ENCODE measurements around the gene SLC22A23. TPM values are rescaled to one million over a fixed set of nuclear protein-coding genes. Genes with fewer than 3 reads are reported as not detected.

Gene SLC22A23
- total RNA-seq, 1 donor from 2014 or later, result 0.95 TPM

DNA sequence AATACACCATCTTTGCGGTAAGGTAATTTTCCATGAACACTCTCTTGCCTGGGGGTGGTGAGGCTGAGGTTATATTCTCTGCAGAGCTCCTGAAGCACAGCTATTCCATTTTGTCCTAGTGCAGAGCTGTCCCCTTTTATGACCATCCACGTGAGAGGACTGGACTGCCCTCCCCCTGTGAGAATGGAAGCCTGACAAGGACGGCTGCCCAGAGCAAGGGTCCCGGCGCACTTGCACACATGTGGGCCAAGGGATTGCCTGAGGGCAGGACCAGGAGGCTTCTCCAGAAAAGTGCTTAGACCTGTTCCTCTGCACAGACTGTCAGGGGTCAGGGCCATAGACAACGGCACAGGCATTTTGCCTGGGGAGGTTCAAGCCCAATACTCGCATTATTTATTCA, 48.2 kb downstream of the SLC22A23 start:
- no peak for DNase-seq
- ChIA-PET POLR2A (no interaction called here), CTCF (no interaction called here)
- peaks cover 12% of the 10 kb centered on the region for H3K27me3 Mint-ChIP-seq
- H3K36me3 Mint-ChIP-seq (ENCODE audit: low read depth), result no peaks in the 10 kb centered on the region
- no peak overlapping the region for H3K27ac Mint-ChIP-seq
- H3K9me3 Mint-ChIP-seq, result peaks cover 4% of the 10 kb centered on the region
- intact Hi-C loops (cut with micrococcal nuclease), result no loop called here
- TF ChIP-seq, protein P1, sequence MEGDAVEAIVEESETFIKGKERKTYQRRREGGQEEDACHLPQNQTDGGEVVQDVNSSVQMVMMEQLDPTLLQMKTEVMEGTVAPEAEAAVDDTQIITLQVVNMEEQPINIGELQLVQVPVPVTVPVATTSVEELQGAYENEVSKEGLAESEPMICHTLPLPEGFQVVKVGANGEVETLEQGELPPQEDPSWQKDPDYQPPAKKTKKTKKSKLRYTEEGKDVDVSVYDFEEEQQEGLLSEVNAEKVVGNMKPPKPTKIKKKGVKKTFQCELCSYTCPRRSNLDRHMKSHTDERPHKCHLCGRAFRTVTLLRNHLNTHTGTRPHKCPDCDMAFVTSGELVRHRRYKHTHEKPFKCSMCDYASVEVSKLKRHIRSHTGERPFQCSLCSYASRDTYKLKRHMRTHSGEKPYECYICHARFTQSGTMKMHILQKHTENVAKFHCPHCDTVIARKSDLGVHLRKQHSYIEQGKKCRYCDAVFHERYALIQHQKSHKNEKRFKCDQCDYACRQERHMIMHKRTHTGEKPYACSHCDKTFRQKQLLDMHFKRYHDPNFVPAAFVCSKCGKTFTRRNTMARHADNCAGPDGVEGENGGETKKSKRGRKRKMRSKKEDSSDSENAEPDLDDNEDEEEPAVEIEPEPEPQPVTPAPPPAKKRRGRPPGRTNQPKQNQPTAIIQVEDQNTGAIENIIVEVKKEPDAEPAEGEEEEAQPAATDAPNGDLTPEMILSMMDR (IDR thresholded peaks at IDR 0.05), result no peak
- H3K4me3 Mint-ChIP-seq, result no peak overlapping the region
- ATAC-seq (ENCODE audit: low read depth), result no peak
- H3K4me1 Mint-ChIP-seq, result peaks cover 9% of the 10 kb centered on the region

GRCh38 chr6:3407840-3408239, 49.0 kb downstream of the SLC22A23 start:
- Mint-ChIP-seq H3K27ac (no peak overlapping the region), H3K36me3 (ENCODE audit: low read depth) (no peaks in the 10 kb centered on the region), H3K27me3 (peaks cover 15% of the 10 kb centered on the region), H3K4me1 (peaks cover 17% of the 10 kb centered on the region), H3K9me3 (peaks cover 4% of the 10 kb centered on the region), H3K4me3 (no peak overlapping the region)
- CTCF ChIA-PET, result no interaction called here
- TF ChIP-seq, protein P1 (IDR thresholded peaks at IDR 0.05), result no peak
- DNase-seq, result no peak
- intact Hi-C loops (cut with micrococcal nuclease), result no loop called here
- POLR2A ChIA-PET, result no interaction called here
- no peak for ATAC-seq (ENCODE audit: low read depth)

GRCh38 chr6:3406891-3407809, 49.7 kb downstream of the SLC22A23 start:
- POLR2A ChIA-PET, result no interaction called here
- CTCF ChIA-PET, result no interaction called here
- peaks cover 15% of the 10 kb centered on the region for H3K27me3 Mint-ChIP-seq
- H3K4me3 Mint-ChIP-seq, result no peak overlapping the region
- intact Hi-C loops (cut with micrococcal nuclease), result no loop called here
- no peaks in the 10 kb centered on the region for H3K36me3 Mint-ChIP-seq (ENCODE audit: low read depth)
- no peaks in the 10 kb centered on the region for H3K9me3 Mint-ChIP-seq
- ATAC-seq (ENCODE audit: low read depth) (no peak), DNase-seq (no peak)
- TF ChIP-seq, protein P1 (IDR thresholded peaks at IDR 0.05), result no peak
- H3K27ac Mint-ChIP-seq, result no peak overlapping the region
- peaks cover 17% of the 10 kb centered on the region for H3K4me1 Mint-ChIP-seq

DNA sequence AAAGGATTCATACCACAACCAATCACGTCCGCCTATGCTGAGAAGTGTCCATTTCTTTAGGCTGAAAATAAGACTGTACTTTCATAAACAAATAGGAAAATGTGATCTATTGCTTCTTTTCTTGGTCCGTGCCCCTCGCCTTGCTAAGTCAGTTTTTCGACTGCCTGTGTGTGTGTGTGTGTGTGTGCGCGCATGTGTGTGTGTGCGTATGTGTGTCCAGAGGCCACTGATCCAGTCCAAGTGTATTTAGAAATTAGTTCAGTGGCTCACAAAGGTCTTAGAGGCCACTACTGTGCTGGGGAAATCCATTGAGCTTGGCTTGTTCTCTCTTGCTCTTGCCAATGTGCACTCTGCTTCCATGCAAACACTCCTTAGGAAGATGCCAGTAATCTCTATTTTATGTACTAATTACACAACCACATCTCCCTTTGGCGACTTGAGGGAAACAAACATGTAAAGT, 50.5 kb downstream of the SLC22A23 start:
- Mint-ChIP-seq H3K4me3 (no peak overlapping the region), H3K27me3 (peaks cover 15% of the 10 kb centered on the region), H3K9me3 (no peaks in the 10 kb centered on the region), H3K36me3 (ENCODE audit: low read depth) (no peaks in the 10 kb centered on the region), H3K4me1 (peaks cover 17% of the 10 kb centered on the region), H3K27ac (no peak overlapping the region)
- TF ChIP-seq, protein P1 (IDR thresholded peaks at IDR 0.05), result no peak
- intact Hi-C loops (cut with micrococcal nuclease), result no loop called here
- CTCF ChIA-PET, result no interaction called here
- POLR2A ChIA-PET, result no interaction called here
- no peak for DNase-seq
- no peak for ATAC-seq (ENCODE audit: low read depth)

DNA sequence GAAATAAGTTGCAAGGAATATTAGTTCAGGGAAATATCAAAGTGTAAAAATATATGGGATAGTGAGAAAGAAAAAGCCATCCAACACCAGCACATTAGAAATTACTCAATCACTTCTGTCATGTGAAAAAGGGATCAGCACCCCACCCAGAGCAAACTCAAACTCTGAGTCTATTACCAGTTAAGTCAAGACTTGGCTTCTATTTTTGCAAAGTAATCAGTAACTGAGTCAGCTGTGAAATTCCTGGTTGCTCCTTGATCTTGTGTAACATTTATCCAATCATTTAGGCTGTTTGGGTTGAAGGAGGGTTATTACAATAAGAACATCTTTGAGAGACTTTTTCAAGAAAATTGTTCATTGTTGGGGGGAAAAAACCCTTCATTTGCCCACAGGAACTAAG, 51.2 kb downstream of the SLC22A23 start:
- H3K4me1 Mint-ChIP-seq, result peaks cover 12% of the 10 kb centered on the region
- intact Hi-C loops (cut with micrococcal nuclease), result no loop called here
- CTCF ChIA-PET, result no interaction called here
- H3K9me3 Mint-ChIP-seq, result no peaks in the 10 kb centered on the region
- POLR2A ChIA-PET, result no interaction called here
- DNase-seq (no peak), ATAC-seq (ENCODE audit: low read depth) (no peak)
- no peaks in the 10 kb centered on the region for H3K36me3 Mint-ChIP-seq (ENCODE audit: low read depth)
- peaks cover 15% of the 10 kb centered on the region for H3K27me3 Mint-ChIP-seq
- no peak overlapping the region for H3K27ac Mint-ChIP-seq
- TF ChIP-seq, protein P1 (IDR thresholded peaks at IDR 0.05), result no peak
- no peak overlapping the region for H3K4me3 Mint-ChIP-seq

Measured in activated B cell treated with CpG ODN at 0.5 μM for 24 hours (primary cell).